Fibroblast of lung (primary cell): ENCODE measurements around the gene ACADM.
"Not testable (repeated sequence)": the region's sequence is repeated elsewhere in the genome, so short reads cannot be mapped to it uniquely, and the experiment has no call there.

Source experiments
- EZH2 ChIP-seq: IDR thresholded peaks from 2 replicates; pipeline ENCODE4 v1.5.1; 2012; ENCODE audit warnings: low read length, control low read depth, mild to moderate bottlenecking; ENCODE audit errors: missing control alignments
- TF ChIP-seq, protein P1 (sequence below), 2 donors: IDR thresholded peaks in 1 of 2; conservative IDR thresholded peaks in 1 of 2; 1 replicate in 1 of 2; 2 replicates in 1 of 2; pipeline ENCODE4 v1.5.1; 2011 to 2012; ENCODE audit warnings: low read length in 2 of 2, control low read depth in 1 of 2, inconsistent platforms in 1 of 2, low read depth in 1 of 2, mild to moderate bottlenecking in 1 of 2

DNA sequence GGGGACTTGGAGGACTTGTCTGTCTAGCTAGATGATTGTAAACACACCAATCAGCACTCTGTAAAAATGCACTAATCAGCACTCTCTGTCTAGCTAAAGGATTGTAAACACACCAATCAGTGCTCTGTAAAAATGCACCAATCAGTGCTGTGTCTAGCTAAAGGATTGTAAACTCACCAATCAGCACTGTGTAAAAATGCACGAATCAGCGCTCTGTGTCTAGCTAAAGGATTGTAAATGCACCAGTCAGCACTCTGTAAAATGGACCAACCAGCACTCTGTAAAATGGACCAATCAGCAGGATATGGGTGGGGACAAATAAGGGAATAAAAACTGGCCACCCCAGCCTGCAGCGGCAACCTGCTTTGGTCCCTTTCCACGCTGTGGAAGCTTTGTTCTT, 34.0 kb downstream of the ACADM start:
- TF ChIP-seq, protein P1, sequence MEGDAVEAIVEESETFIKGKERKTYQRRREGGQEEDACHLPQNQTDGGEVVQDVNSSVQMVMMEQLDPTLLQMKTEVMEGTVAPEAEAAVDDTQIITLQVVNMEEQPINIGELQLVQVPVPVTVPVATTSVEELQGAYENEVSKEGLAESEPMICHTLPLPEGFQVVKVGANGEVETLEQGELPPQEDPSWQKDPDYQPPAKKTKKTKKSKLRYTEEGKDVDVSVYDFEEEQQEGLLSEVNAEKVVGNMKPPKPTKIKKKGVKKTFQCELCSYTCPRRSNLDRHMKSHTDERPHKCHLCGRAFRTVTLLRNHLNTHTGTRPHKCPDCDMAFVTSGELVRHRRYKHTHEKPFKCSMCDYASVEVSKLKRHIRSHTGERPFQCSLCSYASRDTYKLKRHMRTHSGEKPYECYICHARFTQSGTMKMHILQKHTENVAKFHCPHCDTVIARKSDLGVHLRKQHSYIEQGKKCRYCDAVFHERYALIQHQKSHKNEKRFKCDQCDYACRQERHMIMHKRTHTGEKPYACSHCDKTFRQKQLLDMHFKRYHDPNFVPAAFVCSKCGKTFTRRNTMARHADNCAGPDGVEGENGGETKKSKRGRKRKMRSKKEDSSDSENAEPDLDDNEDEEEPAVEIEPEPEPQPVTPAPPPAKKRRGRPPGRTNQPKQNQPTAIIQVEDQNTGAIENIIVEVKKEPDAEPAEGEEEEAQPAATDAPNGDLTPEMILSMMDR (conservative IDR thresholded peaks at IDR 0.05 in 1 of 2, IDR thresholded peaks at IDR 0.05 in 1 of 2; ENCODE audit: low read depth in 1 of 2, low read length in 2 of 2) = not testable (repeated sequence)
- TF ChIP-seq EZH2 = not testable (repeated sequence)
